Colonic mucosa (tissue), 4 donors: ENCODE data around the gene SESN2. TPM values are rescaled to one million over a fixed set of nuclear protein-coding genes. Genes with fewer than 3 reads are reported as not detected.

Experiments
- DNase-seq: peaks from one replicate; pipeline ENCODE4 v3.0.0-alpha.2; 2020
- H3K27ac ChIP-seq: fragments of 200-600 bp; one replicate; pipeline ENCODE4 v1.8.0; 2021
- H3K27me3 ChIP-seq: fragments of 200-600 bp; one replicate; pipeline ENCODE4 v1.8.0; 2021
- H3K36me3 ChIP-seq: fragments of 200-600 bp; one replicate; pipeline ENCODE4 v1.8.0; 2021
- H3K4me1 ChIP-seq: fragments of 200-600 bp; one replicate; pipeline ENCODE4 v1.8.0; 2021; ENCODE audit warnings: mild to moderate bottlenecking
- H3K4me3 ChIP-seq: fragments of 200-600 bp; one replicate; pipeline ENCODE4 v1.8.0; 2021
- H3K9ac ChIP-seq, 2 donors: one replicate each; pipeline ENCODE4 v1.7.0; 2013; ENCODE audit warnings: control low read depth in 2 of 2, low read depth in 2 of 2, low read length in 2 of 2
- H3K9me3 ChIP-seq: fragments of 200-600 bp; one replicate; pipeline ENCODE4 v1.8.0; 2021
- CTCF ChIP-seq: fragments of 200-600 bp; IDR thresholded peaks from one replicate; pipeline ENCODE4 v1.8.0; 2022; ENCODE audit warnings: antibody characterized with exemption, mild to moderate bottlenecking
- intact Hi-C: fragments of 100-400 bp; cut with DNase I; formaldehyde crosslinking; loops from one replicate; pipeline ENCODE4 v1.14.1; 2022
- total RNA-seq, 2 donors: library from RNA; stranded (reverse); fragmentation: NEBNext Ultra II Directional in 1 of 2; extraction: Animal tissue kit (Norgen Biotek cat#: 25700) in 1 of 2; gene quantifications; one replicate each; pipeline ENCODE4 v1.2.1, GENCODE V29; 2021
- donor health status: healthy.
- donor health status: DM: no; HTN: no; CAD: no.
- donor health status: DM: no; HTN: no; CAD: no.

The SESN2 gene
- total RNA-seq, 2 donors from 2014 or later = 34.0 to 34.6 TPM

GRCh38 chr1:28290851-28291250 lies 31.5 kb downstream of the SESN2 start:
- TF ChIP-seq CTCF = no peak
- Histone ChIP-seq H3K9me3 (no peaks in the 10 kb centered on the region), H3K27ac (peak overlapping the region; percentile 29), H3K4me1 (peaks cover 3% of the 10 kb centered on the region), H3K4me3 (no peak overlapping the region), H3K9ac (no peak overlapping the region), H3K27me3 (no peaks in the 10 kb centered on the region), H3K36me3 (no peaks in the 10 kb centered on the region)
- DNase-seq = peak; percentile 74
- intact Hi-C loops = no loop called here

DNA sequence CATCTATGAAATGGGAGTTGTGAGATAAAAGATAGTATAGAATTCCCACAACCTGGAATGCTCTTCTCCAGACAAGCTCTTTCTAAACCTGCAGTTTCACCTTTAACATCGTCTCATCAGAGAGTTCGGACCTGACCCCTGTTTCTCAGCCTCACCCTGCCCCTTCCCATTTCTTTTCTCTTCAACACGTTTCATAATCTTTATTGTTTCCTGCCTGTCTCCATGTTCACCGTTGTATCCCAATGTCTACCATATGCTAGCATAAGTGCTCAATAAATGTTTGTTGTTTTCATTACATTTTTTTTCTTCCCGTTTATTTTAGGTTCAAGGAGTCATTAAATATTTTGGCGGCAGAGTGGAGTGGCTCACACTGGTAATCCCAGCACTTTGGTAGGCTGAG lies 32.4 kb downstream of the SESN2 start:
- TF ChIP-seq CTCF = no peak
- intact Hi-C loops = no loop called here
- H3K4me3 ChIP-seq = no peak overlapping the region
- DNase-seq = no peak
- H3K9ac ChIP-seq = no peak overlapping the region
- H3K4me1 ChIP-seq = peaks cover 10% of the 10 kb centered on the region
- H3K27me3 ChIP-seq = no peaks in the 10 kb centered on the region
- H3K36me3 ChIP-seq = no peaks in the 10 kb centered on the region
- H3K9me3 ChIP-seq = no peaks in the 10 kb centered on the region
- H3K27ac ChIP-seq = peak overlapping the region; percentile 41

- DNase-seq = no peak
- intact Hi-C loops = no loop called here
- H3K4me3 ChIP-seq = no peak overlapping the region
- peaks cover 8% of the 10 kb centered on the region for H3K4me1 ChIP-seq
- H3K27me3 ChIP-seq = no peaks in the 10 kb centered on the region
- H3K9me3 ChIP-seq = no peaks in the 10 kb centered on the region
- peak overlapping the region; percentile 54 for H3K27ac ChIP-seq
- no peak for TF ChIP-seq CTCF
- H3K9ac ChIP-seq = no peak overlapping the region
- no peaks in the 10 kb centered on the region for H3K36me3 ChIP-seq
Observed at GRCh38 chr1:28295936-28296335, 36.6 kb downstream of the SESN2 start.

GRCh38 chr1:28296401-28297261 lies 37.3 kb downstream of the SESN2 start:
- no peak for TF ChIP-seq CTCF
- intact Hi-C loops = no loop called here
- H3K36me3 ChIP-seq = no peaks in the 10 kb centered on the region
- no peak overlapping the region for H3K4me3 ChIP-seq
- H3K9ac ChIP-seq = peak overlapping the region in 1 of 2 donors; percentile 38
- H3K27ac ChIP-seq = peak overlapping the region; percentile 54
- DNase-seq = peak; percentile 79
- no peaks in the 10 kb centered on the region for H3K27me3 ChIP-seq
- H3K9me3 ChIP-seq = no peaks in the 10 kb centered on the region
- H3K4me1 ChIP-seq = peaks cover 8% of the 10 kb centered on the region

- Histone ChIP-seq H3K9me3 (no peaks in the 10 kb centered on the region), H3K27ac (no peak overlapping the region), H3K27me3 (no peaks in the 10 kb centered on the region), H3K36me3 (no peaks in the 10 kb centered on the region), H3K4me3 (no peak overlapping the region), H3K9ac (no peak overlapping the region), H3K4me1 (peaks cover 8% of the 10 kb centered on the region)
- intact Hi-C loops = no loop called here
- no peak for DNase-seq
- TF ChIP-seq CTCF = no peak
Observed at GRCh38 chr1:28297826-28298225, 38.5 kb downstream of the SESN2 start.
